Esophagus squamous epithelium (tissue), 4 donors: ENCODE results near the gene ENTR1.

Source experiments
- CTCF ChIP-seq, 6 experiments: fragments of 450-650 bp in 4 of 6; fragments of 200-600 bp in 2 of 6; sonication (generic) in 2 of 6; IDR thresholded peaks; one replicate each; pipeline ENCODE4 v1.5.1; 2016 to 2019; ENCODE audit warnings: antibody characterized with exemption in 6 of 6, mild to moderate bottlenecking in 4 of 6, moderate library complexity in 4 of 6
- POLR2A ChIP-seq, 4 donors: fragments of 450-650 bp; IDR thresholded peaks; one replicate each; pipeline ENCODE4 v1.6.1; 2017; ENCODE audit warnings: antibody characterized with exemption in 4 of 4, mild to moderate bottlenecking in 4 of 4, moderate library complexity in 3 of 4

- no peak for TF ChIP-seq POLR2A (IDR thresholded peaks at IDR 0.05)
- TF ChIP-seq CTCF (IDR thresholded peaks at IDR 0.05) = no peak
These were observed 608 bp downstream of the ENTR1 start for GRCh38 chr9:136409557-136410455.
